Stomach (tissue), 9 donors: ENCODE measurements around the gene PTPRK. TPM values are rescaled to one million over a fixed set of nuclear protein-coding genes. Genes with fewer than 3 reads are reported as not detected.
A peak's percentile ranks its signal among the peaks of the same experiment; 100 is the strongest.

Experiments
- DNase-seq, 2 donors: peaks; one replicate each; pipeline versions ENCODE4 v3.0.0 to v3.0.0-alpha.2; 2013 to 2019
- H3K27ac ChIP-seq, 5 donors: fragments of 200-600 bp in 4 of 5; sonication (generic) in 4 of 5; one replicate each; pipeline ENCODE4 v1.5.1; 2013 to 2019; ENCODE audit warnings: mild to moderate bottlenecking in 1 of 5, moderate library complexity in 1 of 5
- H3K27me3 ChIP-seq, 3 donors: fragments of 200-600 bp; sonication (generic); one replicate each; pipeline ENCODE4 v1.5.1; 2017 to 2019; ENCODE audit warnings: mixed run types in 1 of 3
- H3K36me3 ChIP-seq, 4 donors: fragments of 200-600 bp; sonication (generic); 1 replicate in 3 of 4; 2 replicates in 1 of 4; pipeline ENCODE4 v1.5.1; 2016 to 2019
- H3K4me1 ChIP-seq, 4 donors: fragments of 200-600 bp; sonication (generic); one replicate each; pipeline ENCODE4 v1.5.1; 2016 to 2019
- H3K4me3 ChIP-seq, 4 donors: fragments of 200-600 bp; sonication (generic) in 3 of 4; one replicate each; pipeline ENCODE4 v1.5.1; 2016 to 2019; ENCODE audit warnings: mild to moderate bottlenecking in 1 of 4
- H3K9me3 ChIP-seq, 4 donors: fragments of 200-600 bp; sonication (generic); one replicate each; pipeline ENCODE4 v1.5.1; 2016 to 2019
- CTCF ChIP-seq, 7 experiments: fragments of 450-650 bp in 4 of 7; fragments of 200-600 bp in 3 of 7; sonication (generic) in 3 of 7; IDR thresholded peaks; one replicate each; pipeline ENCODE4 v1.5.1; 2016 to 2019; ENCODE audit warnings: antibody characterized with exemption in 7 of 7, control low read depth in 2 of 7, mild to moderate bottlenecking in 1 of 7
- EP300 ChIP-seq: sonication (generic); formaldehyde crosslinking; IDR thresholded peaks from one replicate; pipeline ENCODE4 v1.6.1; 2017; ENCODE audit warnings: antibody characterized with exemption
- POLR2A ChIP-seq, 4 donors: fragments of 450-650 bp; IDR thresholded peaks; one replicate each; pipeline ENCODE4 v1.6.1; 2016; ENCODE audit warnings: antibody characterized with exemption in 4 of 4, control low read depth in 2 of 4, mild to moderate bottlenecking in 1 of 4, moderate library complexity in 1 of 4
- POLR2AphosphoS5 ChIP-seq, 3 donors: sonication (generic); formaldehyde crosslinking; IDR thresholded peaks; one replicate each; pipeline ENCODE4 v1.6.1; 2016; ENCODE audit warnings: antibody characterized with exemption in 3 of 3
- WGBS, 5 donors: extraction: QIAGEN DNeasy Blood & Tissue Kit in 3 of 5; methylation state at CpG; one replicate each; pipeline versions ENCODE4 v1.1.5 to v1.1.7; 2013 to 2018; 5-methylcytosine and 5-hydroxymethylcytosine counted together
- intact Hi-C: fragments of 100-400 bp; cut with DNase I; formaldehyde crosslinking; loops from one replicate; pipeline ENCODE4 v1.15.1; 2023; ENCODE audit warnings: low total_unique reads
- polyA plus RNA-seq, 3 donors: library from polyadenylated mRNA; stranded (reverse); fragments of 200-250 nt; gene quantifications; one replicate each; pipeline ENCODE4 v1.2.3, GENCODE V29; 2013
- total RNA-seq, 5 donors: library from RNA; depleted of rRNA; stranded (reverse); fragments of >200 nt; gene quantifications; one replicate each; pipeline versions ENCODE4 v1.1.0 to v1.2.3, GENCODE V29; 2014 to 2016
- donor health status: healthy with polysubstance abuse.
- donor health status: Bipolar disorder and iron deficiency.
- donor health status: healthy.

Gene PTPRK
- total and polyA plus RNA-seq, 8 donors: 7.0 to 644 (median 114) TPM

GRCh38 chr6:128278836-128279235 lies 241.6 kb downstream of the PTPRK start:
- 87 to 100% (median 94%) methylated on average over 1 of the region's 1 CpG for WGBS, 5 donors
- Histone ChIP-seq H3K27me3 (no peaks in the 10 kb centered on the region), H3K4me1 (peaks cover 0 to 73% (median 22%) of the 10 kb centered on the region in 4 donors), H3K4me3 (no peak overlapping the region), H3K36me3 (no peaks in the 10 kb centered on the region), H3K9me3 (no peaks in the 10 kb centered on the region), H3K27ac (no peak overlapping the region)
- intact Hi-C loops: no loop called here
- TF ChIP-seq POLR2AphosphoS5 (IDR thresholded peaks at IDR 0.05): no peak
- TF ChIP-seq POLR2A (IDR thresholded peaks at IDR 0.05): no peak
- no peak for TF ChIP-seq EP300
- peak in 1 of 2 donors; percentile 55 for DNase-seq

GRCh38 chr6:128277379-128277778 lies 243.0 kb downstream of the PTPRK start:
- H3K4me1 ChIP-seq: peaks cover 0 to 62% (median 16%) of the 10 kb centered on the region in 4 donors
- no peak overlapping the region for H3K4me3 ChIP-seq
- H3K9me3 ChIP-seq: no peaks in the 10 kb centered on the region
- intact Hi-C loops: no loop called here
- H3K27ac ChIP-seq: no peak overlapping the region
- no peak for TF ChIP-seq EP300
- no peak for TF ChIP-seq CTCF (IDR thresholded peaks at IDR 0.05)
- no peak for TF ChIP-seq POLR2AphosphoS5 (IDR thresholded peaks at IDR 0.05)
- TF ChIP-seq POLR2A (IDR thresholded peaks at IDR 0.05): no peak
- no peaks in the 10 kb centered on the region for H3K27me3 ChIP-seq
- H3K36me3 ChIP-seq: no peaks in the 10 kb centered on the region
- WGBS, 5 donors: 85 to 93% (median 90%) methylated on average over 3 of the region's 3 CpGs
- no peak for DNase-seq

- Histone ChIP-seq H3K27me3 (no peaks in the 10 kb centered on the region), H3K9me3 (no peaks in the 10 kb centered on the region), H3K36me3 (no peaks in the 10 kb centered on the region), H3K27ac (no peak overlapping the region), H3K4me1 (peaks cover 0 to 59% (median 14%) of the 10 kb centered on the region in 4 donors), H3K4me3 (no peak overlapping the region)
- intact Hi-C loops: no loop called here
- no peak for DNase-seq
- TF ChIP-seq POLR2AphosphoS5 (IDR thresholded peaks at IDR 0.05) (no peak), EP300 (no peak), POLR2A (IDR thresholded peaks at IDR 0.05) (no peak), CTCF (IDR thresholded peaks at IDR 0.05) (no peak)
Observed at GRCh38 chr6:128276311-128276710, 244.1 kb downstream of the PTPRK start.

- TF ChIP-seq CTCF (IDR thresholded peaks at IDR 0.05): no peak
- no peak for TF ChIP-seq POLR2AphosphoS5 (IDR thresholded peaks at IDR 0.05)
- no peak for TF ChIP-seq POLR2A (IDR thresholded peaks at IDR 0.05)
- TF ChIP-seq EP300: no peak
- Histone ChIP-seq H3K4me3 (no peak overlapping the region), H3K27me3 (no peaks in the 10 kb centered on the region), H3K4me1 (peaks cover 0 to 58% (median 16%) of the 10 kb centered on the region in 4 donors), H3K36me3 (no peaks in the 10 kb centered on the region), H3K27ac (no peak overlapping the region), H3K9me3 (no peaks in the 10 kb centered on the region)
- no peak for DNase-seq
- intact Hi-C loops: no loop called here
Observed at GRCh38 chr6:128275681-128276080, 244.7 kb downstream of the PTPRK start.

- intact Hi-C loops: no loop called here
Observed at GRCh38 chr6:128275030-128275429, 245.4 kb downstream of the PTPRK start.

More at GRCh38 chr6:128275030-128275429, 245.4 kb downstream of the PTPRK start:
- DNase-seq: no peak
- Histone ChIP-seq H3K36me3 (no peaks in the 10 kb centered on the region), H3K4me1 (peaks cover 0 to 51% (median 16%) of the 10 kb centered on the region in 4 donors), H3K4me3 (no peak overlapping the region), H3K9me3 (no peaks in the 10 kb centered on the region), H3K27me3 (no peaks in the 10 kb centered on the region), H3K27ac (no peak overlapping the region)
- 37 to 56% (median 46%) methylated on average over 1 of the region's 1 CpG for WGBS, 5 donors
- TF ChIP-seq POLR2A (IDR thresholded peaks at IDR 0.05) (no peak), CTCF (IDR thresholded peaks at IDR 0.05) (no peak), EP300 (no peak), POLR2AphosphoS5 (IDR thresholded peaks at IDR 0.05) (no peak)
